Left colon (tissue), 2 donors: Measurements from ENCODE around the gene PLK5. TPM values are rescaled to one million over a fixed set of nuclear protein-coding genes. Genes with fewer than 3 reads are reported as not detected.
A peak's percentile ranks its signal among the peaks of the same experiment; 100 is the strongest.

Experiments
- ATAC-seq: fragments of 200-7000 bp; cut with Tn5 transposase; one replicate; pipeline ENCODE4 v1.9.1; 2020; ENCODE audit warnings: mild to moderate bottlenecking, moderate library complexity
- DNase-seq, 2 donors: peaks; one replicate each; pipeline ENCODE4 v3.0.0-alpha.2; 2020
- intact Hi-C, 2 donors: fragments of 100-400 bp; cut with DNase I in 1 of 2; cut with micrococcal nuclease in 1 of 2; formaldehyde crosslinking; loops; one replicate each; pipeline versions ENCODE4 v1.11.2 to v1.14.0; 2022; cut with DNase I, micrococcal nuclease
- total RNA-seq, 2 donors: library from RNA; stranded (reverse); fragmentation: NEBNext Ultra II Directional; extraction: Animal tissue kit (Norgen Biotek cat#: 25700); gene quantifications; one replicate each; pipeline ENCODE4 v1.2.1, GENCODE V29; 2021
- donor health status: DM: no; HTN: no; CAD: no.
- donor health status: DM: yes; HTN: yes; CAD: no.

Gene PLK5
- total RNA-seq, 2 donors from 2014 or later = not detected

GRCh38 chr19:1568320-1569019 is 44.6 kb downstream of the PLK5 start, which contains the start of gene MEX3D:
Gene MEX3D (minus strand): TSS chr19:1568325. CDS start chr19:1568058, 267 bp downstream.
- intact Hi-C loops = no loop called here
- DNase-seq (peak; percentile 65 to 82), ATAC-seq (peak; percentile 83)

GRCh38 chr19:1569997-1570396 is 46.1 kb downstream of the PLK5 start:
- DNase-seq (no peak), ATAC-seq (no peak)
- intact Hi-C loops = no loop called here

GRCh38 chr19:1570836-1571235 is 47.0 kb downstream of the PLK5 start:
- DNase-seq = no peak
- intact Hi-C loops = no loop called here
- ATAC-seq = no peak

- no peak for DNase-seq
- intact Hi-C loops = no loop called here
- ATAC-seq = no peak
These were observed 47.5 kb downstream of the PLK5 start for GRCh38 chr19:1571358-1571757.

GRCh38 chr19:1572795-1573194 is 48.9 kb downstream of the PLK5 start:
- ATAC-seq (no peak), DNase-seq (no peak)
- intact Hi-C loops = no loop called here

GRCh38 chr19:1574354-1575136 is 50.7 kb downstream of the PLK5 start:
- DNase-seq (no peak), ATAC-seq (no peak)
- intact Hi-C loops = no loop called here

- ATAC-seq (no peak), DNase-seq (no peak)
- intact Hi-C loops = no loop called here
These were observed 51.7 kb downstream of the PLK5 start for GRCh38 chr19:1575323-1576241.

- no peak for DNase-seq
- ATAC-seq = no peak
- intact Hi-C loops = no loop called here
These were observed 52.6 kb downstream of the PLK5 start for GRCh38 chr19:1576242-1577089.

- DNase-seq (no peak), ATAC-seq (no peak)
- intact Hi-C loops = no loop called here
These were observed 53.4 kb downstream of the PLK5 start for GRCh38 chr19:1577090-1577928.

GRCh38 chr19:1577929-1578618 is 54.2 kb downstream of the PLK5 start:
- intact Hi-C loops = no loop called here
- no peak for DNase-seq
- no peak for ATAC-seq

GRCh38 chr19:1579222-1579621 is 55.3 kb downstream of the PLK5 start:
- DNase-seq (no peak), ATAC-seq (no peak)
- intact Hi-C loops = no loop called here

- no peak for ATAC-seq
- intact Hi-C loops = no loop called here
- DNase-seq = no peak
These were observed 56.5 kb downstream of the PLK5 start for GRCh38 chr19:1580382-1580781.

GRCh38 chr19:1580957-1581356 is 57.1 kb downstream of the PLK5 start:
- DNase-seq (no peak), ATAC-seq (no peak)
- intact Hi-C loops = no loop called here

GRCh38 chr19:1582201-1582600 is 58.3 kb downstream of the PLK5 start:
- intact Hi-C loops = no loop called here
- DNase-seq (no peak), ATAC-seq (no peak)

GRCh38 chr19:1584500-1585242 is 60.8 kb downstream of the PLK5 start:
- no peak for ATAC-seq
- DNase-seq = no peak
- intact Hi-C loops = no loop called here

- no peak for ATAC-seq
- intact Hi-C loops = no loop called here
- DNase-seq = no peak
These were observed 61.3 kb downstream of the PLK5 start for GRCh38 chr19:1585243-1585580.
